GM18499 (cell line): ENCODE measurements around the gene FBXW2.

ENCODE experiments used
- ATAC-seq: cut with Tn5 transposase; IDR thresholded peaks from one replicate; pipeline ENCODE4 v1.9.1; 2021; ENCODE audit warnings: moderate number of reproducible peaks; ENCODE audit not compliant: insufficient read depth, unreplicated experiment

Gene FBXW2

GRCh38 chr9:120780367-120780766 is 12.8 kb downstream of the FBXW2 start:
- ATAC-seq: no peak

GRCh38 chr9:120779227-120779626 is 14.0 kb downstream of the FBXW2 start:
- no peak for ATAC-seq

GRCh38 chr9:120778758-120779157 is 14.5 kb downstream of the FBXW2 start:
- no peak for ATAC-seq

GRCh38 chr9:120777229-120777628 is 16.0 kb downstream of the FBXW2 start:
- ATAC-seq: no peak

GRCh38 chr9:120776788-120777187 is 16.4 kb downstream of the FBXW2 start:
- no peak for ATAC-seq

GRCh38 chr9:120775859-120776258 is 17.4 kb downstream of the FBXW2 start:
- ATAC-seq: no peak

GRCh38 chr9:120774719-120775118 is 18.5 kb downstream of the FBXW2 start:
- ATAC-seq: no peak

- ATAC-seq: no peak
These were observed 20.0 kb downstream of the FBXW2 start for GRCh38 chr9:120773256-120773655.

- no peak for ATAC-seq
These were observed 22.3 kb downstream of the FBXW2 start for GRCh38 chr9:120770931-120771330.

- no peak for ATAC-seq
These were observed 24.3 kb downstream of the FBXW2 start for GRCh38 chr9:120768886-120769285.

GRCh38 chr9:120768247-120768646 is 25.0 kb downstream of the FBXW2 start:
- no peak for ATAC-seq

- ATAC-seq: no peak
These were observed 25.8 kb downstream of the FBXW2 start for GRCh38 chr9:120767451-120767850.

- ATAC-seq: no peak
These were observed 27.2 kb downstream of the FBXW2 start for GRCh38 chr9:120765910-120766425.

GRCh38 chr9:120764476-120764875 is 28.7 kb downstream of the FBXW2 start:
- no peak for ATAC-seq

GRCh38 chr9:120761006-120761405 is 32.2 kb downstream of the FBXW2 start:
- no peak for ATAC-seq

GRCh38 chr9:120759755-120760400 is 33.3 kb downstream of the FBXW2 start:
- ATAC-seq: no peak

- ATAC-seq: no peak
These were observed 34.7 kb downstream of the FBXW2 start for GRCh38 chr9:120758544-120758943.

GRCh38 chr9:120757026-120757913 is 35.9 kb downstream of the FBXW2 start:
- no peak for ATAC-seq

- ATAC-seq: no peak
These were observed 36.7 kb downstream of the FBXW2 start for GRCh38 chr9:120756531-120756930.

GRCh38 chr9:120755810-120756434 is 37.3 kb downstream of the FBXW2 start:
- ATAC-seq: no peak

- ATAC-seq: no peak
These were observed 38.2 kb downstream of the FBXW2 start for GRCh38 chr9:120755044-120755443.
